ENCODE results near the gene TNFRSF17.
"Not testable (repeated sequence)": the region's sequence is repeated elsewhere in the genome, so short reads cannot be mapped to it uniquely, and the experiment has no call there.

Gene TNFRSF17

DNA sequence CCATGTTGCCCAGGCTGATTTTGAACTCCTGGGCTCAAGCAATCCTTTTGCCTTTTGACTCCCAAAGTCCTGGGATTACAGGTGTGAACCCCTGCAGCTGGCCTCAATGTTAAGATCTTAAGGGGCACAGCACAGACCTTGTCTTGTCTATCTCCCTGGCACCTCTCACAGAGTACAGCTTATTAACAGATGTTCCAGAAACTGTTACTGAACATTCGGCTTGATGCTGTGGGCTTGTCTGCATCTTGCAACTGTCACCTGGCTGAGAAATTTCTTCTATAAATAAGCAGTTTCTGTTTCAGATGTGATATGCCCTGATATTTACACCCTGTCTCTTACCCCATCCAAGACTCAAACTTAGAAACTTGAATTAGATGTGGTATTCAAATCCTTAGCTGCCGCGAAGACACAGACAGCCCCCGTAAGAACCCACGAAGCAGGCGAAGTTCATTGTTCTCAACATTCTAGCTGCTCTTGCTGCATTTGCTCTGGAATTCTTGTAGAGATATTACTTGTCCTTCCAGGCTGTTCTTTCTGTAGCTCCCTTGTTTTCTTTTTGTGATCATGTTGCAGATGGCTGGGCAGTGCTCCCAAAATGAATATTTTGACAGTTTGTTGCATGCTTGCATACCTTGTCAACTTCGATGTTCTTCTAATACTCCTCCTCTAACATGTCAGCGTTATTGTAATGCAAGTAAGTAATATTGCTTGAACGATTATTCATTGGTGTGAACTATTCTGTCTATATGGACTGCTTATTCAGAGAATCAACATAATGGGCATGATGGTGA lies at the start of gene TNFRSF17:
Gene TNFRSF17, plus strand, starts transcription at position 450 of the 791 bp plus-strand sequence. Its CDS starts 115 bp downstream, at position 565.
- no peak for DNase-seq (ENCODE audit: low read depth, low spot score)

DNA sequence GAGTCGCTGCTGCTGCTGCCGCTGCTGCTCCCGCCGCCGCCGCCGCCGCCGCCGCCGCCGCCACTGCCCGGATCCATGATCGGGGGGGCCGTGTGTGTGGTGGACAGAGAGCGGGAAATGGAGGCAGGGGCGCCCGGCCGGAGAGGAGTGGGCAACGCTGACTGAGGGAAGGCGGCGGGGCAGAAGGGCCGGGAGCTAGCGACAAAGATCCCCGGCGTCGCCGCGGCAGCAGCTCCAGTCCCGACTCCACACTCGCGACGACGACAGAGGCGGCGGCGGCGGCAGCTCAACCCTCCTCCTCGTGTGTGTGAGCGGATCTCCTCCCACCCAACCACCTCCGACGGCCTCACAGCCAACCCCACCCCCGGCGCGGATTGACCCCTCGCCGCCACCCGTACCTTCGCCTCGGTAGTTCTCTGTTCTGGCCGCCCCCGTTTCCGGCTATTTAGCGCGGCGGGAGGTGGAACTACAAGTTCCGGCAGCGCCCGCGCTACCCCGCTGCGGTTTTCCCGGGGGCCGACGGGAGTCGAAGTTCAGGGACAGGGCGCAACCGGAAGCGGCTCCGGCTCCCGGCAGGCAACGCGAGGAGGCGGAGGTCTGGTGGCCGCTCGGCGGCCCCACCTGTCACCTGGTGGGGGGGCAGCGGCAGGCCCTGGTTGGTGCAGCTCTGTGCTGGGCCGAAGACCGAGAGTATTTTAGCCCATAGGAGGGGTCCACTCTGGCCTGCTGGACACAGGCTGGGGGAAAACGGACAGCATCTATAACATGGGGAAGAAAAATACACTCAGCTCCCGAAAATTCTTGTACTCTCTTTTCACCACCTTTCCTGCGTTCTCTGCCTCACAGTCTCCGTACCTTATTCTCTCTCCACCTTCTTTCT lies 49.1 kb upstream of the TNFRSF17 start, which contains the start of gene GSPT1:
Gene GSPT1, minus strand, starts transcription at position 313 of the 880 bp plus-strand sequence. Its CDS starts 236 bp downstream, at position 77.
- peak; percentile 99 for DNase-seq (ENCODE audit: low read depth, low spot score)

DNA sequence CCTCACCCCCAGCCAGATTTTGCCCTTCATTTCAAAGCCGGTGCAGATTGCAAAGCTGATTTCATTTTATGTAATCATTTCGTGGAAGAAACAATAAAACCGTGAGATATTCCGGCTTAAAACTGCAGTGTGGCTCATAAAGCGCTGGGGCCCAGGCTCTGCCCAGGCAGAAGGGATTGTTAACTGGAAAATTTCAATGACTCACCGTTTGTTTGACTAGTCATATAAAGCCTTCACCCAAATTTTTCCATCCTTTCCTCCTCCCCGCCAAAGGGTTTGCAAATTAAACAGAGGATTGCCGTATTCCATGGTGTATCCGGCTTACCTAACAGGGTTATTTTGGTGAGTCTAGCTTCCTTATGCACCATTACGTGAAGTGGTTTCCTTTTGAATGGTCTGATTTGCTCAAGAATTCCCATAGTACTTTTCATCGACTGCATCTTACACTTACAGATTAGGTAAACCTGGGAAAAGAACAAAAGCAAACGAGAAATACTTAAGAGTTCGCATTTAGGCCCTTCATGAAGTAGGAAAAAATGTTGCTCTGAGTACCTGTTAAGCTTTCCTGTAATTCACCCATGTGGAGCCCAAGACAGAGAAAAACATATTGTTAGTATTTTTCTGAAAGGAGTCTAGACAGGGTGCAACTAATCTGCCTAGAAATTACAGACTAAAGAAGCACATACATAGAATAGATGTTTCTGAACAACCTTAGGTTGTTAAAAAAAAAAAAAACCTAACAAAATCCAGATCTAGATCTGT lies 48.3 kb upstream of the TNFRSF17 start:
- no peak for DNase-seq (ENCODE audit: low read depth, low spot score)

DNA sequence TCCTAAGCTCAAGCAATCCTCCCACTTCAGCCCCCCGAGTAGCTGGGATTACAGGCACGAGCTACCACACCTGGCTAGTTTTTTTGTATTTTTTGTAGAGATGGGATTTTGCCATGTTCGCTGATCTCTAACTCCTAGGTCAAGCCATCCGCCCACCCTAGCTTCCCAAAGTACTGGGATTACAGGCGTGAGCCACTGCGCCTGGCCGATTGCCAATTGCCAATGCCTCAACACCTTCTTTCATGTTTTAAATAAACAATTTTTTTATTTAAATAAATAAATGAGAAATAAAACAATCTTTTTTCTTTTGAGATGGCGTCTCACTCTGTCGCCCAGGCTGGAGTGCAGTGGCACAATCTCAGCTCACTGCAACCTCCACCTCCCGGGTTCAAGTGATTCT lies 41.0 kb upstream of the TNFRSF17 start:
- not testable (repeated sequence) for DNase-seq (ENCODE audit: low read depth, low spot score)

DNA sequence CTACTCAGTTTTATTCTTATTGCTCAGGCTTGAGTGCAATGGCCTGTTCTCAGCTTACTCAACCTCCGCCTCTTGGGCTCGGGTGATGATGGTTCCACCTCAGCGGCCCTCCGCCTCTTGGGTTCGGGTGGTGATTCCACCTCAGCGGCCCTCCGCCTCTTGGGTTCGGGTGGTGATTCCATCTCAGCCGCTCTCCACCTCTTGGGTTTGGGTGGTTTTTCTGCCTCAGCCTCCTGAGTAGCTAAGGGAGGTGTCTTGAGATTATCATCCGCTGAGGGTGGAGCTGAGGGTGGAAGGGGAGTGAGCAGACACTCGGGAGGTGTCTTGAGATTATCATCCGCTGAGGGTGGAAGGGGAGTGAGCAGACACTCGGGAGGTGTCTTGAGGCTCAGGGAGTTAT lies 37.7 kb upstream of the TNFRSF17 start:
- not testable (repeated sequence) for DNase-seq (ENCODE audit: low read depth, low spot score)

DNA sequence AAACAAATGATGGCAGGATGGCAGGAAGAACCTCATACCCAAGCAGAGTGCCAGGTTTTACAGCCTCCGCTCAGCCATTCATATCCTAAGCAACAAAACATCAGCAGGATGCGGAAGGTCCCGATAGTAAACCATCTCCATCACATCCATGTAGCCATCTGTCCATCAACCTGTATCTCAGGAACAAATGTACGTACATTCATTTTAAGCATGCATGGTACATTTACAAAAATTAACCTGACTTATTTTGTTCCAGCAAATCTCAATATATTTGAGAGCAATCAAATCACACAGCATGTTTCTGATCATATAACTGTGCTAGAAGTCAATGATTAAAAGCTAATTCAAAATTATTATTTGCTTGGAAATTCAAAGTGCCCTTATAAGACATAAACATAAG lies 23.1 kb upstream of the TNFRSF17 start, which contains the start of gene NPIPB2:
Gene NPIPB2, minus strand, starts transcription at position 101 of the 400 bp plus-strand sequence. Its CDS starts 0 bp downstream, at position 101.
- not testable (repeated sequence) for DNase-seq (ENCODE audit: low read depth, low spot score)

DNA sequence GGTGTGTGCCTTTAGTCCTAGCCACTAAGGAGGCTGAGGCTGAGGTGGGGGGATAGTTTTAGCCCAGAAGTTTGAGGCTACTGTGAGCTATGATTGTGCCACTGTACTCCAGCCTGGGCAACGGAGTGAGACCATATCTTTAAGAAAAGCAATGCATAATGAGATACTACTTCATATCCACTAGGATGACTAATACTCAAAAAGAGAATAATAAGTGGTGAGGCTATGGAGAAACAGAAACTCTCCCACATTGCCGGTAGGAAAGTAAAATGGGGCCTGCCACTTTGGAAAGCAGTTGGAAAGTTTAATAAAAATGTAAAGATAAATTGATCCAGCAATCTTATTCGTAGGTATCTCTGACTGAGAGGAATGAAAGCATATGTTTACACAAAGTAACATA lies 18.6 kb upstream of the TNFRSF17 start:
- no peak for DNase-seq (ENCODE audit: low read depth, low spot score)

DNA sequence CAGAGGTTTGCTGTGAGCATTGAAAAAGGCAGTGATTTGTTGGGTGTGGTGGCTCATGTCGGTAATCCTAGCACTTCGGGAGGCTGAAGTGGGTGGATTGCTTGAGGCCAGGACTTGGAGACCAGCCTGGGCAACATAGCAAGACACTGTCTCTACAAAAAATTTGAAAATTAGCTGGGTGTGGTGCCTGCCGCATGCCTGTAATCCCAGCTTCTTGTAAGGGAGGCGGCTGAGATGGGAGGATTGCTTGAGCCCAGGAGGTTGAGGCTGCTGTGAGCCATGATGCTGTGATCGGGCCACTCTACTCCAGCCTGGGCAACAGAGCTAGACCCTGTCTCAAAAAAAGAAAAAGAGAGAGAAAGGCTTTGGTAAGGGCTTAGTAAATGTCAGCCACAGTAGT lies 16.2 kb upstream of the TNFRSF17 start:
- DNase-seq (ENCODE audit: low read depth, low spot score): no peak

DNA sequence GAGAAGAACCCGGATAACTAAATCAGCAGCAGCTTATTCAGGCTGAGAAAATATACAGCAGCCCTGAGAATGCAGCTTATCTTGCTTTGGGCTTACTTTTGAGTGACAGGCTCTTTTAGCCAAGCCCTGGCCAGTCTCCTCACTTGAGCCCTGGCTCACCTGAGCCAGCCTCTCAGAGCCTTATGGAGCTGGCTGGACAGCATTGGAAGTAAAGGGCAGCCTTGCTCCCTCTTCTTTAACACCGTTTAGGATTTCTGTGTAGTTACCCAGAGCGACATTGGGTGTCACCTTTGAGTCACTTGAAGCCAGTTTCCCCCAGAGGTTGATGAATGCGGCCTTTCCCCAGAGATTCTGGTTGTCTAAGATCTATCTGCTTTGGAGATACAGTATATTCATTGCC lies 15.5 kb upstream of the TNFRSF17 start:
- DNase-seq (ENCODE audit: low read depth, low spot score): no peak

DNA sequence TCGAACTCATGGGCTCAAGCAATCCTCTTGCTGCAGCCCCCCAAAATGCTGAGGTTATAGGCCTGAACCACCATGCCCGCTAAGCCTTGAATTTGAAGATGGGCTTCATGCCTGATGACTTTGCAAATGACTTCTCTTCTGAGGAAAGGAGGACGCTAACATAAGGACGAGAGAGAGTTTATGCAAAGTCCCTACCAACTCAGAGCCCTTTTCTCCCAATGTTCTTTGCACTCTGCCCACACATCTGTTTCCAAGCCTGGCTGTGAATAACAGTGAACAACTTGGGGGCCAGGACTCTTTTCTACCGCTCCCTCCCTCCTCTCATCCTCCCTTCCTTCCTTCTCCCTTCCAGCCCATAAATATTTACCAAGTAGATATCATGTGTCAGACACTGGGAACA lies 14.6 kb upstream of the TNFRSF17 start:
- DNase-seq (ENCODE audit: low read depth, low spot score): no peak

DNA sequence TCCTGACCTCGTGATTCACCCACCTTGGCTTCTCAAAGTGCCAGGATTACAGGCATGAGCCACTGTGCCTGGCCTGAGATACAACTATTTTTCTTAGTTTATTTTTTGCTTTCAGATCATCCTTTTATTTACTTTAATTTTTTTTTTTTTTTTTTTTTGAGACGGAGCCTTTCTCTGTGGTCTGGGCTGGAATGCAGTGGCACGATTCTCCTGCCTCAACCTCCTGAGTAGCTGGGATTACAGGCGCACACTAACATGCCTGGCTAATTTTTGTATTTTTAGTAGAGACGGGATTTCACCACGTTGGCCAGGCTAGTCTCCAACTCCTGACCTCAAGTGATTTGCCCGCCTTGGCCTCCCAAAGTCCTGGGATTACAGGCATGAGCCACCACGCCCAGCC lies 11.4 kb upstream of the TNFRSF17 start:
- DNase-seq (ENCODE audit: low read depth, low spot score): not testable (repeated sequence)

DNA sequence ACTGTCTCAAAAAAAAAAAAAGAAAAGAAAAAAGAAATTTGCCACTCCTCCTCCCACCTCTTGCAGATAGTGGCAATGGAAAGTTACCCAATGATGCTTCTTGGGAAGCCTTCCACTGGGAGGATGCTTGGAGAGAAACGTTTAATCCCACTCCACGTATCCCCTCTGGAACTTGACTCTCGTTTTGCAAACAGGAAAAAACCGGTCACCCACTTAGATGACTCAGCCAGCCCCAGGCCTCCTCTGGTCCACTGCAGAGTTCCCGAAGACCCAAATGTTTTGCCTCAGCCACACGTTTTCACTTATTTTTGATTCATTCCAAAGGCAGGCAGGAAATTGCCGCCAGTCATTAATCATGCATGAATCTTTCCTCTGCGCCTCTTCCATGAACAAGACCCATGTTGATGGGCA lies 9.3 kb upstream of the TNFRSF17 start:
- no peak for DNase-seq (ENCODE audit: low read depth, low spot score)

DNA sequence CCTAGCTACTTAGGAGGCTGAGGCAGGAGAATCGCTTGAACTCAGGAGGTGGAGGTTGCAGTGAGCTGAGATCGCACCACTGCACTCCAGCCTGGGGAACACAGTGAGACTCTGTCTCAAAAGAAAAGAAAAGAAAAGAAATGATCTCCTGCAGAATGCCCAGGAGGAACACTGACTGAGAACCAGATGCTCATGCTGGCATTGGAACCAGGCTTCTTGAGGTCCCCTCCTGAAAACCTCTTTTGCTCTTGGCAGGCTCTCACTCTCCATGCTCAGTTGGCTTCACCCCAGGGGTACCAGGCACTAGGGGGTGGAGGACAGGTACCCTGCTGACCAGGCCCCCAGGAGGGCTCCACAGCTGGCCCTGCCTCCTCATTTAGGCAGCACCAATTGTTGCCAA lies 8.5 kb upstream of the TNFRSF17 start:
- DNase-seq (ENCODE audit: low read depth, low spot score): no peak

DNA sequence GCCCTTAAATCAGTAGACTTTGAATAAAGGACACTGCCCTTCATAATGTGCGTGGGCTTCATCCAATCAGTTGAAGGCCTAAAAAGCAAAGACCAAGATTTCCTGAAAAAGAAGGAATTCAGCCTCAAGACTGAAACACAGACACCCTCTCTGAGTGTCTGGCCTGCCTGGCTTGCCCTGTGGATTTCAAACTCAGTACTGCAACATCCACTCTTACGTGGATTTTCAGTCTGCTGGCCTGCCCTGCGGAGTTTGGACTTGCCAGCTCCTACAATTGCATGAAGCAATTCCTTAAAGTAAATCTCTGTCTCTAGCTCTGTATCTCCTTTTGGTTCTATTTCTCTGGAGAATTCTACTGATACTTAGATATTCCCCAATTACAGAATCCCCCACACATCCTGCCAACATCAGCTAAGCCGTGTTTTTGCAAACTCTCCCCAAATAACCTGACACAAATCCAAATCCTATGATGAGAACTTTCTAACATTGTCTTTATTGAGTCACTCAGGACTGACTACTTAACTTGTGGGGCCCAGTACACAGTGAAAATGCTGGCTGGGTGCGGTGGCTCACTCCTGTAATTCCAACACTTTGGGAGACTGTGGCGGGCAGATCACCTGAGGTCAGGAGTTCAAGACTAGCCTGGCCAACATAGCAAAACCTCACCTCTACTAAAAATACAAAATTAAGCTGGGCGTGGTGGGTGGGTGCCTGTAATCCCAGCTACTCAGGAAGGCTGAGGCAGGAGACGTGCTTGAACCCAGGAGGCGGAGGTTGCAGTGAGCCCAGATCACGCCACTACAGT lies 7.2 kb upstream of the TNFRSF17 start:
- DNase-seq (ENCODE audit: low read depth, low spot score): no peak

DNA sequence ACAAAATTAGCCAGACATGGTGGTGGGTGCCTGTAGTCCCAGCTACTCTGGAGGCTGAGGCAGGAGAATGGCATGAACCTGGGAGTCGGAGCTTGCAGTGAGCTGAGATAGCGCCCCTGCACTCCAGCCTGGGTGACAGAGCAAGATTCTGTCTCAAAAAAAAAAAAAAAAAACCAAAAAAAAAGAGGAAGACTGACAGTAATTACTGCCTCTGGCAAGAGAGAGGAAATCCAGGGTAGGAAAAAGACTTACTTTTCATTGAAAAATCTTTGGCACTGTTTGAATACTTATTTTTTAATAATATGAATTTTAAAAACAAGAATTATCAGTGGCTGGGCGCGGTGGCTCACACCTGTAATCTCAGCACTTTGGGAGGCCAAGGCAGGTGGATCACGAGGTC lies 2.6 kb upstream of the TNFRSF17 start:
- not testable (repeated sequence) for DNase-seq (ENCODE audit: low read depth, low spot score)

DNA sequence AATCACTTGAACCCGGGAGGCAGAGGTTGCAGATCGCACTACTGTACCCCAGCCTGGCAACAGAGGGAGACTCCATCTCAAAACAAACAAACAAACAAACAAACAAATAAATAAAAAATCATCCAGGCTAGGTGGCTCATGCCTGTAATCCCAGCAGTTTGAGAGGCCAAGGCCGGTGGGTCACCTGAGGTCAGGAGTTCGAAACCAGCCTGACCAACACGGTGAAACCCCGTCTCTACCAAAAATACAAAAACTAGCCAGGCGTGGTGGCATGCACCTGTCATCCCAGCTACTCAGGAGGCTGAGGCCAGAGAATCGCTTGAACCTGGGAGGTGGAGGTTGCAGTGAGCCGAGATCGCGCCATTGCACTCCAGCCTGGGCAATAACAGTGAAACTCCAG lies 2.0 kb upstream of the TNFRSF17 start:
- DNase-seq (ENCODE audit: low read depth, low spot score): not testable (repeated sequence)

DNA sequence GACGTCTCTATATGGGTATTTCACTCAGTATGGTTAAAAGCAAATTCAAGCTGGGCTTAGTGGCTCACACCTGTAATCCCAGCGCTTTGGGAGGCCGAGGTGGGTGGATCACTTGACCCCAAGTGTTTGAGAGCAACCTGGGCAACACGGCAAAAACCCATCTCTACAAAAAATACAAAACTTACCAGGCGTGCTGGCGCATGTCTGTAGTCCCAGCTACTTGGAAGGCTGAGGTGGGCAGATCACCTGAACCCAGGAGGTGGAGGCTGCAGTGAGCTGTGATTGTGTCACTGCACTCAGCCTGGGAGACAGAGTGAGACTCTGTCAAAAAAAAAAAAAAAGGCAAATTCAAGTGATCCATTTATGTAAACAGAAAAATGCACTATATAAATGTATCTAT lies 1.3 kb upstream of the TNFRSF17 start:
- no peak for DNase-seq (ENCODE audit: low read depth, low spot score)

DNA sequence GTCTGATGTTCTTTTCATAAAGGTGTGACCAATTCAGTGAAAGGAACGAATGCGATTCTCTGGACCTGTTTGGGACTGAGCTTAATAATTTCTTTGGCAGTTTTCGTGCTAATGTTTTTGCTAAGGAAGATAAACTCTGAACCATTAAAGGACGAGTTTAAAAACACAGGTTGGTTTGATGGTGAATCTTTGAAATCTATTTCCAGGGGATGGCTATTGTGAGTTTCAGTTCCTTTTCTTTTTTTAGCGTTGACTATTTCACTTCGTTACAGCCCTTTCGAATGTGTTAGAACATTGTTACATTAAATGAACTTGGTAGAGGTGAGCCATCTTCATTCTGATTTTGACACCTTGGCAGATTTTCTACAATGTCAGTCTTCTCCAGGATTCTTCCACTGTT lies 1.2 kb downstream of the TNFRSF17 start:
- no peak for DNase-seq (ENCODE audit: low read depth, low spot score)

DNA sequence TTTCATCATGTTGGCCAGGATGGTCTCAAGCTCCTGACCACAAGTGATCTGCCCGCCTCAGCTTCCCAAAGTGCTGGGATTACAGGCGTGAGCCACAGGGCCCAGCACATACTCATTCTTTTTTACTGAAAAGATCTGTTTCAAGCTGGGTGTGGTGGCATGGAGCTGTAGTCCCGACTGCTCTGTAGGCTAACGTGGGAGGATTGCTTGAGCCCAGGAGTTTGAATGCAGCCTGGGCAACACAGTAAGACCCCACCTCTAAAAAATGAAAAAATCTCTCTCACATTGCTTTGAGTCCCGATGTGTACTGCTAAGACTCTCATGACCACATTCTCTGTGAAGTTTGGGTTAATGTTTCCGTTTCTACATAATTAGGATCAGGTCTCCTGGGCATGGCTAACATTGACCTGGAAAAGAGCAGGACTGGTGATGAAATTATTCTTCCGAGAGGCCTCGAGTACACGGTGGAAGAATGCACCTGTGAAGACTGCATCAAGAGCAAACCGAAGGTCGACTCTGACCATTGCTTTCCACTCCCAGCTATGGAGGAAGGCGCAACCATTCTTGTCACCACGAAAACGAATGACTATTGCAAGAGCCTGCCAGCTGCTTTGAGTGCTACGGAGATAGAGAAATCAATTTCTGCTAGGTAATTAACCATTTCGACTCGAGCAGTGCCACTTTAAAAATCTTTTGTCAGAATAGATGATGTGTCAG lies 2.3 kb downstream of the TNFRSF17 start:
- DNase-seq (ENCODE audit: low read depth, low spot score): no peak

DNA sequence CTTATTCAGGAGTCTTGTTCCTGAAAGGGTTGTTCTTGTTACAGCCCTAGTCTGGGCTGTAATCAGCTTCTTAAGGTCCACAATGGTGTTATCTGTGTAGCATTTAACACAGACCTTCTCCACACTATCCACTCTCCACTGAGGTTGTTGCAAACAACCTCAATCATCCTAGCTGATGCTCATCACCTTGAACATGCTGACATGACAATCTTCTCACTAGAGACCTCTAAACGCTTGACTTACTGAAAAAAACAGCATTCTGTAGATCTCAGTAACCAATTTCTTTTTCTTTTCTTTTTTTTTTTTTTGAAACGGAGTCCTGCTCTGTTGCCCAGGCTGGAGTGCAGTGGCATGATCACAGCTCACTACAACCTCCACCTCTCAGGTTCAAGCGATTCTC lies 3.6 kb downstream of the TNFRSF17 start:
- no peak for DNase-seq (ENCODE audit: low read depth, low spot score)

Data from activated naive CD8-positive, alpha-beta T cell treated with anti-CD3 and anti-CD28 coated beads, Interleukin-2, amount 50 U/mL, for 16 hours (primary cell).